H1 (cell line): ENCODE results near the gene EZH1. TPM values are rescaled to one million over a fixed set of nuclear protein-coding genes. Genes with fewer than 3 reads are reported as not detected.

Experiments
- CTCF ChIA-PET: fragments of 300-600 bp; sonication (Branson Sonifier 250); formaldehyde crosslinking; loops from one replicate; lab custom pipeline; 2021; ENCODE audit not compliant: partially characterized antibody; lab: Charles Lee
- POLR2A ChIA-PET: fragments of 300-600 bp; sonication (Branson Sonifier 250); formaldehyde crosslinking; loops from one replicate; lab custom pipeline; 2021; ENCODE audit warnings: inconsistent platforms; ENCODE audit not compliant: partially characterized antibody; lab: Charles Lee
- DNase-seq, 2 experiments: peaks; one replicate each; pipeline versions ENCODE4 v3.0.0 to v3.0.0-alpha.2; 2010 to 2022; ENCODE audit warnings: low spot score in 2 of 2, low read depth in 1 of 2, mixed read lengths in 1 of 2
- FAIRE-seq: peaks from 2 replicates; lab custom pipeline; 2011; peaks lifted over from hg19 to GRCh38; lab: Jason Lieb, UNC
- H2AFZ ChIP-seq: 2 replicates; pipeline ENCODE4 v1.8.1; 2012; ENCODE audit warnings: low read length, inconsistent platforms
- H2AK5ac ChIP-seq: 2 replicates; pipeline ENCODE4 v1.6.1; 2013; ENCODE audit warnings: low read depth, low read length
- H2BK120ac ChIP-seq: replicated peaks from 2 replicates; pipeline ENCODE3; 2013; ENCODE audit warnings: low read depth, low read length, inconsistent platforms
- H2BK12ac ChIP-seq: 2 replicates; pipeline ENCODE4 v1.6.1; 2013; ENCODE audit warnings: low read depth, low read length
- H2BK15ac ChIP-seq: 2 replicates; pipeline ENCODE4 v1.6.1; 2013; ENCODE audit warnings: low read length
- H2BK20ac ChIP-seq: 2 replicates; pipeline ENCODE4 v1.6.1; 2013; ENCODE audit warnings: low read length
- H2BK5ac ChIP-seq: 2 replicates; pipeline ENCODE4 v1.6.1; 2013; ENCODE audit warnings: low read depth, low read length
- H3K14ac ChIP-seq: 2 replicates; pipeline ENCODE4 v1.6.1; 2013; ENCODE audit warnings: inconsistent platforms; ENCODE audit not compliant: insufficient read length
- H3K18ac ChIP-seq: 2 replicates; pipeline ENCODE4 v1.6.1; 2013; ENCODE audit warnings: low read length; ENCODE audit errors: extremely low read depth
- H3K23ac ChIP-seq: 2 replicates; pipeline ENCODE4 v1.6.1; 2013; ENCODE audit warnings: inconsistent platforms; ENCODE audit not compliant: insufficient read length
- H3K23me2 ChIP-seq: 2 replicates; pipeline ENCODE4 v1.6.1; 2013; ENCODE audit warnings: low read depth, low read length
- H3K27ac ChIP-seq: 2 replicates; pipeline ENCODE4 v1.6.1; 2011; ENCODE audit warnings: low read depth, low read length, inconsistent platforms
- H3K27me3 ChIP-seq, 4 experiments: replicated peaks in 1 of 4; 1 replicate in 1 of 4; 2 replicates in 3 of 4; pipeline versions ENCODE4 v1.6.1 to v1.8.1; 2011 to 2013; ENCODE audit warnings: low read length in 3 of 4, mild to moderate bottlenecking in 3 of 4, inconsistent platforms in 2 of 4, mixed read lengths in 2 of 4, moderate library complexity in 1 of 4; ENCODE audit not compliant: control insufficient read depth in 3 of 4, insufficient read depth in 3 of 4; ENCODE audit errors: extremely low read depth in 1 of 4
- H3K36me3 ChIP-seq, 4 experiments: 2 replicates each; pipeline versions ENCODE4 v1.6.1 to v1.8.1; 2011 to 2013; ENCODE audit warnings: mild to moderate bottlenecking in 4 of 4, low read length in 3 of 4, moderate library complexity in 2 of 4, control low read depth in 1 of 4, inconsistent platforms in 1 of 4; ENCODE audit not compliant: insufficient read depth in 4 of 4, control insufficient read depth in 2 of 4
- H3K4ac ChIP-seq: replicated peaks from 2 replicates; pipeline ENCODE3; 2013; ENCODE audit warnings: low read length, low read depth, mixed read lengths, inconsistent platforms; ENCODE audit not compliant: insufficient read length
- H3K4me1 ChIP-seq, 4 experiments: replicated peaks in 1 of 4; 1 replicate in 1 of 4; 2 replicates in 3 of 4; pipeline versions ENCODE4 v1.6.1 to v1.8.1; 2011 to 2013; ENCODE audit warnings: low read length in 3 of 4, inconsistent platforms in 2 of 4, mixed read lengths in 1 of 4; ENCODE audit not compliant: insufficient read depth in 4 of 4, control insufficient read depth in 3 of 4
- H3K4me2 ChIP-seq, 2 experiments: 2 replicates each; pipeline versions ENCODE4 v1.6.1 to v1.8.1; 2011 to 2013; ENCODE audit warnings: low read depth in 2 of 2, low read length in 2 of 2, control low read depth in 1 of 2, inconsistent platforms in 1 of 2, mild to moderate bottlenecking in 1 of 2; ENCODE audit not compliant: insufficient read depth in 1 of 2
- H3K4me3 ChIP-seq, 4 experiments: fragments of 200-600, 300-600 bp in 1 of 4; sonication (generic), shearing (Covaris generic), sonication (Bioruptor Twin) in 1 of 4; 2 replicates each; pipeline versions ENCODE4 v1.5.1 to v1.8.1; 2011 to 2016; ENCODE audit warnings: low read length in 4 of 4, low read depth in 3 of 4, control low read depth in 2 of 4, inconsistent platforms in 2 of 4, mild to moderate bottlenecking in 2 of 4, mixed read lengths in 1 of 4, moderate library complexity in 1 of 4; ENCODE audit not compliant: insufficient read depth in 2 of 4; ENCODE audit errors: extremely low read depth in 1 of 4
- H3K56ac ChIP-seq: replicated peaks from 2 replicates; pipeline ENCODE3; 2013; ENCODE audit warnings: low read depth, mild to moderate bottlenecking, mixed read lengths, low read length, inconsistent platforms; ENCODE audit not compliant: insufficient read length
- H3K79me1 ChIP-seq: 2 replicates; pipeline ENCODE4 v1.6.1; 2013; ENCODE audit warnings: low read depth, low read length, control low read depth
- H3K79me2 ChIP-seq, 2 experiments: 2 replicates each; pipeline versions ENCODE4 v1.6.1 to v1.8.1; 2012 to 2013; ENCODE audit warnings: low read length in 2 of 2, mild to moderate bottlenecking in 2 of 2, inconsistent platforms in 1 of 2; ENCODE audit not compliant: insufficient read depth in 2 of 2, control insufficient read depth in 1 of 2
- H3K9ac ChIP-seq, 4 experiments: replicated peaks in 1 of 4; 1 replicate in 1 of 4; 2 replicates in 3 of 4; pipeline versions ENCODE4 v1.6.1 to v1.8.1; 2011 to 2013; ENCODE audit warnings: low read depth in 3 of 4, low read length in 3 of 4, control low read depth in 2 of 4, mild to moderate bottlenecking in 2 of 4, moderate library complexity in 2 of 4, inconsistent platforms in 1 of 4; ENCODE audit errors: extremely low read depth in 1 of 4
- H3K9me3 ChIP-seq, 2 experiments: 2 replicates each; pipeline versions ENCODE4 v1.6.1 to v1.8.1; 2012 to 2013; ENCODE audit warnings: mild to moderate bottlenecking in 2 of 2, moderate library complexity in 2 of 2, control low read depth in 1 of 2, inconsistent platforms in 1 of 2, low read depth in 1 of 2, low read length in 1 of 2, mixed read lengths in 1 of 2; ENCODE audit not compliant: insufficient read depth in 2 of 2
- H4K20me1 ChIP-seq, 2 experiments: replicated peaks in 1 of 2; 2 replicates each; pipeline versions ENCODE3 to v1.8.1; 2011 to 2013; ENCODE audit warnings: inconsistent platforms in 2 of 2, low read length in 2 of 2, mild to moderate bottlenecking in 1 of 2; ENCODE audit not compliant: insufficient read depth in 2 of 2, control insufficient read depth in 1 of 2
- H4K5ac ChIP-seq: 2 replicates; pipeline ENCODE4 v1.6.1; 2013; ENCODE audit warnings: low read length, low read depth, mixed read lengths, inconsistent platforms; ENCODE audit not compliant: insufficient read length
- H4K8ac ChIP-seq: 2 replicates; pipeline ENCODE4 v1.8.0; 2013; ENCODE audit warnings: mild to moderate bottlenecking, moderate library complexity, low read length, inconsistent platforms; ENCODE audit not compliant: insufficient read depth; ENCODE audit errors: extremely low read depth
- H4K91ac ChIP-seq: replicated peaks from 2 replicates; pipeline ENCODE3; 2013; ENCODE audit warnings: low read length, mixed read lengths, inconsistent platforms; ENCODE audit not compliant: insufficient read length
- EZH2 ChIP-seq: fragments of 200-600 bp; sonication (generic); IDR thresholded peaks from 2 replicates; pipeline ENCODE4 v1.7.1; 2012; ENCODE audit warnings: low read depth, mild to moderate bottlenecking, moderate library complexity, low read length, inconsistent platforms; ENCODE audit not compliant: severe bottlenecking
- RFX5 ChIP-seq: IDR thresholded peaks from 2 replicates; pipeline ENCODE4 v1.6.1; 2011; ENCODE audit warnings: low read depth, low read length, improper control_type of control experiment, borderline replicate concordance
- SIRT6 ChIP-seq: IDR thresholded peaks from one replicate; pipeline ENCODE4 v1.7.1; 2012; ENCODE audit warnings: low read length, inconsistent platforms
- polyA plus RNA-seq, 7 experiments: library from polyadenylated mRNA; depleted of rRNA in 3 of 7; stranded (reverse) in 5 of 7; unstranded in 2 of 7; fragments of >200 nt in 5 of 7; fragments of 200-250 nt in 2 of 7; gene quantifications; 1 replicate in 5 of 7; 2 replicates in 1 of 7; 4 replicates in 1 of 7; pipeline versions ENCODE4 v1.2.1 to v1.2.3, GENCODE V29; 2011 to 2013; ENCODE audit warnings: missing spikeins in 2 of 7, mixed read lengths in 2 of 7
- total RNA-seq: library from RNA; stranded (reverse); fragmentation: NEBNext Ultra II Directional; extraction: Animal tissue kit (Norgen Biotek cat#: 25700); gene quantifications from 2 replicates; pipeline ENCODE4 v1.2.1, GENCODE V29; 2021

EZH1 gene
- total and polyA plus RNA-seq, 2 of the 8 experiments (the other 6 are each of a cell fraction or from before 2014, with no cell fraction given) = 17.4 to 20.8 TPM

DNA sequence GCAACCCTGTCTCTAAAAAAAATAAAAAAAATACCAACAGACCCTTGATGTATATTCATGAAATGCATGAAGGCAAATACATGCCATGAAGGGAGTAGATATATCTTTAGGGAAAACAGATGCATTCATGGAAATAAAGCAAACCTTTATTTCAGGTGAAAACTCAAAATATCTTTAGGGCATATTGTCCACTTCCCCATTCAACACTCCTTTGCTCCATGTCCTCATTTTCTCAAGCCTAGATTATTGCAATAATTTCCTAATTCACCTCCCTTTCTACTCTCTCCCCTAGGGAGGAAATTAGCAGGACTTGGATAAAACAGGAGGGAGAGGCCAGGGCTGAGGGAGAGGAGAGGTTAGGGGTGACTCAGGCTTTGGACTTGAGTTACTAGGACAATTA, 22.7 kb upstream of the EZH1 start:
- CTCF ChIA-PET = interaction anchor here (1.0 to 2.3 kb wide), 4 partner anchors 13 to 189 kb away, joined by 3 to 5 read pairs (median 4); no protein-coding TSS in a partner anchor
- no peak overlapping the region for H4K91ac ChIP-seq
- no peak overlapping the region for H3K4ac ChIP-seq
- no peak overlapping the region for H3K14ac ChIP-seq
- no peaks in the 10 kb centered on the region for H3K9me3 ChIP-seq
- no peak overlapping the region for H3K23ac ChIP-seq
- H3K79me1 ChIP-seq = no peaks in the 10 kb centered on the region
- H3K36me3 ChIP-seq = no peaks in the 10 kb centered on the region
- FAIRE-seq = no peak
- H2BK15ac ChIP-seq = no peak overlapping the region
- no peak overlapping the region for H4K8ac ChIP-seq
- no peak overlapping the region for H3K18ac ChIP-seq
- no peak overlapping the region for H3K4me3 ChIP-seq
- no peaks in the 10 kb centered on the region for H3K23me2 ChIP-seq
- no peak overlapping the region for H3K9ac ChIP-seq
- H3K27me3 ChIP-seq = peaks cover 0 to 1% (median 0%) of the 10 kb centered on the region in 4 experiments; a peak in 1 of 7 replicates
- no peak overlapping the region for H3K4me2 ChIP-seq
- H4K20me1 ChIP-seq = no peaks in the 10 kb centered on the region
- no peak overlapping the region for H2AK5ac ChIP-seq
- no peak overlapping the region for H3K27ac ChIP-seq
- H3K56ac ChIP-seq = no peak overlapping the region
- H2BK20ac ChIP-seq = no peak overlapping the region
- DNase-seq = no peak
- no peak overlapping the region for H2BK12ac ChIP-seq
- POLR2A ChIA-PET = no interaction called here
- no peak overlapping the region for H4K5ac ChIP-seq
- TF ChIP-seq EZH2 (no peak), SIRT6 (no peak), RFX5 (no peak)
- TF ChIP-seq, all 59 proteins: peak for 0
- peaks cover 2 to 5% (median 3%) of the 10 kb centered on the region in 4 experiments; a peak in 5 of 7 replicates for H3K4me1 ChIP-seq
- no peak overlapping the region for H2BK5ac ChIP-seq
- H2BK120ac ChIP-seq = no peak overlapping the region
- no peak overlapping the region for H2AFZ ChIP-seq
- H3K79me2 ChIP-seq = no peaks in the 10 kb centered on the region
